ENCODE measurements around the gene PTPRG.

Gene PTPRG

GRCh38 chr3:61583890-61584875 is 22.8 kb downstream of the PTPRG start:
- TF ChIP-seq EGR1 (IDR thresholded peaks at IDR 0.05) (no peak), MAX (IDR thresholded peaks at IDR 0.05) (no peak), RAD21 (IDR thresholded peaks at IDR 0.05; ENCODE audit: low read depth) (no peak), EP300 (IDR thresholded peaks at IDR 0.05; ENCODE audit: borderline replicate concordance) (no peak), REST (IDR thresholded peaks at IDR 0.05; ENCODE audit: low read depth) (no peak), CREB1 (IDR thresholded peaks at IDR 0.05; ENCODE audit: low read depth) (no peak), CEBPB (IDR thresholded peaks at IDR 0.05) (no peak), FOXM1 (IDR thresholded peaks at IDR 0.05; ENCODE audit: borderline replicate concordance, low read depth) (no peak)

- TF ChIP-seq ZBTB7A (IDR thresholded peaks at IDR 0.05; ENCODE audit: low read depth) (no peak), REST (IDR thresholded peaks at IDR 0.05; ENCODE audit: low read depth) (no peak), YY1 (IDR thresholded peaks at IDR 0.05; ENCODE audit: low read depth) (no peak), CREB1 (IDR thresholded peaks at IDR 0.05; ENCODE audit: low read depth) (no peak), EP300 (IDR thresholded peaks at IDR 0.05; ENCODE audit: borderline replicate concordance) (no peak), FOXM1 (IDR thresholded peaks at IDR 0.05; ENCODE audit: borderline replicate concordance, low read depth) (no peak), CEBPB (IDR thresholded peaks at IDR 0.05) (no peak), EGR1 (IDR thresholded peaks at IDR 0.05) (no peak), USF1 (IDR thresholded peaks at IDR 0.05) (no peak), TAF1 (IDR thresholded peaks at IDR 0.05; ENCODE audit: low read depth) (no peak), TCF12 (IDR thresholded peaks at IDR 0.05; ENCODE audit: low read depth) (no peak), NFIC (IDR thresholded peaks at IDR 0.05) (no peak), MAX (IDR thresholded peaks at IDR 0.05) (no peak), TEAD4 (IDR thresholded peaks at IDR 0.05) (no peak), RAD21 (IDR thresholded peaks at IDR 0.05; ENCODE audit: low read depth) (no peak)
Measured at GRCh38 chr3:61589856-61590255, 28.5 kb downstream of the PTPRG start.

GRCh38 chr3:61591300-61591699 is 29.9 kb downstream of the PTPRG start:
- TF ChIP-seq MAX (IDR thresholded peaks at IDR 0.05) (no peak), YY1 (IDR thresholded peaks at IDR 0.05; ENCODE audit: low read depth) (no peak), CEBPB (IDR thresholded peaks at IDR 0.05) (no peak), RAD21 (IDR thresholded peaks at IDR 0.05; ENCODE audit: low read depth) (no peak), TAF1 (IDR thresholded peaks at IDR 0.05; ENCODE audit: low read depth) (no peak), REST (IDR thresholded peaks at IDR 0.05; ENCODE audit: low read depth) (no peak), CREB1 (IDR thresholded peaks at IDR 0.05; ENCODE audit: low read depth) (no peak), EP300 (IDR thresholded peaks at IDR 0.05; ENCODE audit: borderline replicate concordance) (no peak), EGR1 (IDR thresholded peaks at IDR 0.05) (no peak), TCF12 (IDR thresholded peaks at IDR 0.05; ENCODE audit: low read depth) (no peak), FOXM1 (IDR thresholded peaks at IDR 0.05; ENCODE audit: borderline replicate concordance, low read depth) (no peak), USF1 (IDR thresholded peaks at IDR 0.05) (no peak), ZBTB7A (IDR thresholded peaks at IDR 0.05; ENCODE audit: low read depth) (no peak), NFIC (IDR thresholded peaks at IDR 0.05) (no peak), TEAD4 (IDR thresholded peaks at IDR 0.05) (no peak)
